K562 (cell line): ENCODE data around the gene EFNA1. TPM values are rescaled to one million over a fixed set of nuclear protein-coding genes. Genes with fewer than 3 reads are reported as not detected.

Experiments used
- ATAC-seq: fragments of 200-7000 bp; cut with Tn5 transposase; 3 replicates; pipeline ENCODE4 v1.9.1; 2020; ENCODE audit warnings: moderate library complexity
- BruUV-seq: library from RNA; stranded (reverse); fragments of 400-500 nt; replicated peaks from 2 replicates; lab custom pipeline; 2021; lab: Mats Ljungman, UMichigan
- CTCF ChIA-PET: fragments of 300-600 bp; formaldehyde crosslinking; extraction: SDS; loops from one replicate; lab custom pipeline; 2021; ENCODE audit warnings: low intra/inter-chr PET ratio; lab: Yijun Ruan, JAX
- POLR2A ChIA-PET: fragments of 300-600, 350-650 bp; sonication (Branson Sonifier 250); formaldehyde crosslinking; extraction: SDS; loops from one replicate; lab custom pipeline; 2021; ENCODE audit warnings: antibody characterized with exemption, inconsistent platforms; lab: Yijun Ruan, JAX
- DNase-seq, 4 experiments: peaks; one replicate each; pipeline versions ENCODE4 v3.0.0 to v3.0.0-alpha.2; 2011 to 2018; ENCODE audit warnings: low spot score in 3 of 4, mixed read lengths in 3 of 4; ENCODE audit errors: extremely low read depth in 1 of 4
- FAIRE-seq: peaks from 2 replicates; lab custom pipeline; 2011; peaks lifted over from hg19 to GRCh38; lab: Jason Lieb, UNC
- H2AFZ ChIP-seq: 2 replicates; pipeline ENCODE4 v1.6.0; 2011; ENCODE audit warnings: low read depth, low read length, control low read depth, inconsistent platforms
- H3K27ac ChIP-seq: fragments of 200-600 bp; 3 replicates; pipeline ENCODE4 v1.8.0; 2011; ENCODE audit warnings: low read depth, mild to moderate bottlenecking, control low read depth, inconsistent platforms, low read length, moderate library complexity, mixed read lengths; ENCODE audit errors: extremely low read depth
- H3K27me3 ChIP-seq, 2 experiments: fragments of 300-600 bp in 1 of 2; 2 replicates in 1 of 2; 3 replicates in 1 of 2; pipeline versions ENCODE4 v1.6.0 to v1.8.0; 2011; ENCODE audit warnings: inconsistent platforms in 2 of 2, low read length in 2 of 2, mild to moderate bottlenecking in 1 of 2, mixed read lengths in 1 of 2, moderate library complexity in 1 of 2; ENCODE audit not compliant: control insufficient read depth in 2 of 2, insufficient read depth in 2 of 2
- H3K36me3 ChIP-seq: fragments of 300-600 bp; 3 replicates; pipeline ENCODE4 v1.8.0; 2011; ENCODE audit warnings: mild to moderate bottlenecking, low read length, inconsistent platforms; ENCODE audit not compliant: control insufficient read depth, insufficient read depth
- H3K4me1 ChIP-seq, 2 experiments: fragments of 200-600 bp in 1 of 2; replicated peaks in 1 of 2; 2 replicates in 1 of 2; 3 replicates in 1 of 2; pipeline versions ENCODE4 v1.5.1 to v1.8.0; 2011; ENCODE audit warnings: inconsistent platforms in 2 of 2, low read length in 2 of 2, mild to moderate bottlenecking in 1 of 2, mixed read lengths in 1 of 2, moderate library complexity in 1 of 2; ENCODE audit not compliant: control insufficient read depth in 2 of 2, insufficient read depth in 2 of 2
- H3K4me2 ChIP-seq: 2 replicates; pipeline ENCODE4 v1.6.1; 2011; ENCODE audit warnings: low read length, control low read depth, inconsistent platforms, mixed read lengths; ENCODE audit not compliant: insufficient read depth
- H3K4me3 ChIP-seq: fragments of 200-600 bp; sonication (generic), shearing (Covaris generic); 2 replicates; pipeline ENCODE4 v1.5.1; 2016; ENCODE audit warnings: control low read depth, inconsistent platforms
- H3K79me2 ChIP-seq: fragments of 200-600 bp; 3 replicates; pipeline ENCODE4 v1.8.0; 2011; ENCODE audit warnings: low read length, inconsistent platforms; ENCODE audit not compliant: control insufficient read depth, insufficient read depth
- H3K9ac ChIP-seq, 2 experiments: 2 replicates each; pipeline versions ENCODE4 v1.6.0 to v1.6.1; 2011; ENCODE audit warnings: low read depth in 2 of 2, low read length in 2 of 2, control low read depth in 1 of 2, inconsistent platforms in 1 of 2, mild to moderate bottlenecking in 1 of 2, mixed read lengths in 1 of 2; ENCODE audit not compliant: insufficient read depth in 1 of 2
- H3K9me1 ChIP-seq: one replicate; pipeline ENCODE4 v1.6.0; 2011; ENCODE audit warnings: inconsistent platforms, mild to moderate bottlenecking, low read length, moderate library complexity; ENCODE audit not compliant: control insufficient read depth, insufficient read depth
- H3K9me3 ChIP-seq: replicated peaks from 2 replicates; pipeline ENCODE4 v1.5.1; 2011; ENCODE audit warnings: low read depth, low read length, inconsistent platforms; ENCODE audit not compliant: control insufficient read depth, insufficient read depth
- H4K20me1 ChIP-seq: replicated peaks from 2 replicates; pipeline ENCODE4 v1.6.1; 2011; ENCODE audit warnings: low read length, inconsistent platforms, mixed read lengths; ENCODE audit not compliant: control insufficient read depth, insufficient read depth
- BCLAF1 ChIP-seq, 2 experiments: fragments of 450-650 bp in 1 of 2; IDR thresholded peaks; 2 replicates each; pipeline ENCODE4 v1.6.1; 2011 to 2017; ENCODE audit warnings: low read depth in 2 of 2, antibody characterized with exemption in 1 of 2, borderline replicate concordance in 1 of 2, low read length in 1 of 2, mild to moderate bottlenecking in 1 of 2, mixed read lengths in 1 of 2; ENCODE audit not compliant: control insufficient read depth in 1 of 2
- DDX20 ChIP-seq: fragments of 450-650 bp; IDR thresholded peaks from 2 replicates; pipeline ENCODE4 v1.6.1; 2016; ENCODE audit warnings: missing genetic modification characterization, low read depth, mild to moderate bottlenecking, missing compliant biosample characterization, moderate library complexity
- HES1 ChIP-seq: fragments of 450-650 bp; IDR thresholded peaks from 2 replicates; pipeline ENCODE4 v1.6.1; 2016; ENCODE audit warnings: low read depth, mild to moderate bottlenecking, moderate library complexity
- HMG20A ChIP-seq: fragments of 450-650 bp; formaldehyde crosslinking; conservative IDR thresholded peaks from 2 replicates; pipeline ENCODE4 v1.4.0; 2020; ENCODE audit warnings: mild to moderate bottlenecking, mixed read lengths
- ILF3 ChIP-seq: fragments of 450-650 bp; IDR thresholded peaks from 2 replicates; pipeline ENCODE4 v1.6.1; 2018; ENCODE audit warnings: antibody characterized with exemption, mild to moderate bottlenecking, moderate library complexity, borderline replicate concordance
- PCBP2 ChIP-seq: fragments of 200-400 bp; formaldehyde crosslinking; IDR thresholded peaks from 2 replicates; pipeline ENCODE4 v1.6.1; 2018; ENCODE audit warnings: low read length, low read depth, mild to moderate bottlenecking, moderate library complexity; ENCODE audit not compliant: poor library complexity, severe bottlenecking
- RAD51 ChIP-seq: fragments of 450-650 bp; IDR thresholded peaks from 2 replicates; pipeline ENCODE4 v1.7.1; 2016; ENCODE audit warnings: low read depth, mild to moderate bottlenecking, borderline replicate concordance
- SMC3 ChIP-seq: conservative IDR thresholded peaks from 2 replicates; pipeline ENCODE4 v1.6.1; 2011; ENCODE audit warnings: low read depth, low read length, improper control_type of control experiment; ENCODE audit not compliant: insufficient read depth
- SNIP1 ChIP-seq: fragments of 450-650 bp; IDR thresholded peaks from 2 replicates; pipeline ENCODE4 v1.7.1; 2017; ENCODE audit warnings: low read depth, mild to moderate bottlenecking
- SRSF7 ChIP-seq: fragments of 200-400 bp; formaldehyde crosslinking; optimal IDR thresholded peaks from 2 replicates; pipeline ENCODE3; 2017; ENCODE audit warnings: mild to moderate bottlenecking, low read depth, low read length
- TAF7 ChIP-seq: fragments of 450-650 bp; IDR thresholded peaks from 2 replicates; pipeline ENCODE4 v1.6.1; 2016; ENCODE audit warnings: missing genetic modification characterization, missing compliant biosample characterization
- ZBTB17 ChIP-seq: fragments of 450-650 bp; formaldehyde crosslinking; IDR thresholded peaks from 2 replicates; pipeline ENCODE4 v1.4.0; 2020; ENCODE audit warnings: mild to moderate bottlenecking
- WGBS: fragments of 100-300 bp; shearing (Covaris generic); methylation state at CpG from one replicate; pipeline ENCODE4 v1.1.6; 2016; ENCODE audit warnings: low coverage, mixed read lengths; ENCODE audit not compliant: insufficient coverage; ENCODE audit errors: missing lambda C conversion rate; 5-methylcytosine and 5-hydroxymethylcytosine counted together
- in situ Hi-C: fragments of 300-500 bp; cut with MboI; formaldehyde crosslinking; loops from 4 replicates; pipeline ENCODE4 v1.15.0; 2018; ENCODE audit warnings: inconsistent platforms, mixed read lengths
- intact Hi-C: fragments of 100-400 bp; cut with micrococcal nuclease; formaldehyde crosslinking; loops from 2 replicates; pipeline ENCODE4 v1.14.2; 2022
- polyA plus RNA-seq, 8 experiments: library from polyadenylated mRNA; depleted of rRNA in 4 of 8; stranded (reverse) in 5 of 8; unstranded in 3 of 8; fragments of >200 nt; fragmentation: Nextera tagmentation in 2 of 8; fragmentation: Illumina TruSeq in 1 of 8; extraction: Ambion mirVana in 2 of 8; extraction: Trizol in 1 of 8; gene quantifications; 2 replicates each; pipeline versions ENCODE4 v1.2.1 to v1.2.3, GENCODE V29; 2011 to 2014; ENCODE audit warnings: inconsistent platforms in 1 of 8, missing spikeins in 1 of 8
- total RNA-seq, 7 experiments: library from RNA; depleted of rRNA in 6 of 7; stranded (reverse); fragments of >200 nt in 6 of 7; fragmentation: Illumina TruSeq in 2 of 7; extraction: Trizol in 2 of 7; gene quantifications; 2 replicates each; pipeline versions ENCODE4 v1.2.1 to v1.2.3, GENCODE V29; 2011 to 2021; ENCODE audit warnings: low replicate concordance in 1 of 7

EFNA1 gene
- total and polyA plus RNA-seq, 9 of the 15 experiments (the other 6 are each of a cell fraction or from before 2014, with no cell fraction given): 2.1 to 9.3 (median 3.0) TPM

DNA sequence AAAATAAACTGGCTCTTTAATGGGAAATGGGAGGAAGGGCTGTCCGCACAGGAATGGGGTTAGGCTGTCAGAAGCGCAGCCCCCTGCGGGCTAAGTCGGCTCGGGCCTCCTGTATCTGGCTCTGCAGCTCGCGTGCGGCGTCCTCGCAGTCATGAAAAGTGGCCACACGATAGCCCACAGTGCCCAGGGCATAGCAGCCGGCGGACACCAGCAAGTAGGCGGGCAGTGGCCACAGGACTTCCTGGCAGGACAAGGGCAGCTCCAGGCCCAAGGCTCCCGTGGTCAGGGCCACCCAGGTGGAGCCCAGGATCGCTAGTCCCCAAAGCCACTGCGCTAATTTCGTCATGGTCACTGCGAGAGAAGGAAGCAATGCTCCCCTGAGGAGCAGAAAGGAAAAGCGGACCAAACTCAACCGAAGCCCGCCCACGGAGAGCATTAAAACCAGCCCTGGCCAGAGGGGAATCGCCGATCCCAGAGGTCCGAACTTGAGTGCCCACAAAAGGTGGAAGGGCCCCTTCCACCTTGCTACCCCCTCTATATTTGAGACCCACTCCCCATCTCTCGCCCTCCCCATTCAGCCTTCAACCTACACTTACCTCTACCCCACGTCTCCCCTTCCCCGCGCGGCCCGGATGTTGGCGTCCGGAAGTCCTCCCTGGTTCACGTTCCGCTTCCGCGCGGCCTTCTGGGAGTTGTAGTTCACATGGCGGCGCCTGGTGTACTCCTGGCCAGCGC, 12.4 kb downstream of the EFNA1 start, which contains the start of gene DPM3:
DPM3 (minus strand) TSS at position 637 of the 735 bp plus-strand sequence; CDS start at position 346, 291 bp downstream.
- ChIA-PET CTCF (no interaction called here), POLR2A (interaction anchor here (0.5 to 1.5 kb wide), 4 partner anchors 8 to 468 kb away, joined by 3 to 4 read pairs (median 3); no protein-coding TSS in a partner anchor)
- DNase-seq (peak; percentile 85 to 95 (median 87)), FAIRE-seq (peak; percentile 92), ATAC-seq (peak; percentile 81)
- Histone ChIP-seq H3K36me3 (peaks cover 23% of the 10 kb centered on the region), H3K27me3 (no peaks in the 10 kb centered on the region), H3K4me1 (peaks cover 24 to 48% of the 10 kb centered on the region in 2 experiments), H3K4me2 (peak within 1 kb of the TSS; percentile 93), H3K79me2 (peaks cover 43% of the 10 kb centered on the region), H3K27ac (peak within 1 kb of the TSS; percentile 95), H4K20me1 (no peaks in the 10 kb centered on the region), H3K9ac (peak within 1 kb of the TSS; percentile 93 to 100), H3K9me3 (peaks cover 7% of the 10 kb centered on the region; the same call in 1 of the 2 replicates), H3K9me1 (no peaks in the 10 kb centered on the region), H3K4me3 (peak within 1 kb of the TSS; percentile 79), H2AFZ (peak within 1 kb of the TSS; percentile 93)
- TSS peak; percentile 90 for BruUV-seq
- intact Hi-C loops (loop anchor here (2.0 kb wide), 1 partner anchor 45 kb away; no protein-coding TSS in a partner anchor), in situ Hi-C loops (no loop called here)
- WGBS: under 1% methylated on average over 40 of the region's 42 CpGs
- peak in 1 of 2 experiments; percentile 97; a peak in 2 of 4 replicates for TF ChIP-seq BCLAF1 (IDR thresholded peaks at IDR 0.05; ENCODE audit: borderline replicate concordance in 1 of 2, control insufficient read depth in 1 of 2, low read depth in 2 of 2, low read length in 1 of 2)
- no peak for TF ChIP-seq SMC3
- no peak for TF ChIP-seq HMG20A (CRISPR knock-in tag)
- TF ChIP-seq PCBP2: no peak
- TF ChIP-seq ZBTB17 (CRISPR knock-in tag): no peak; the same call in 1 of the 2 replicates
- 0 out of 2 replicates have a peak, but pooled peaks have one; percentile 4 for TF ChIP-seq RAD51
- TF ChIP-seq TAF7: peak; percentile 41; the same call in 1 of the 2 replicates
- no peak for TF ChIP-seq DDX20 (tag)
- TF ChIP-seq HES1: no peak
- no peak for TF ChIP-seq SNIP1
- TF ChIP-seq SRSF7: no peak
- peak; percentile 58; the same call in 1 of the 2 replicates for TF ChIP-seq ILF3
